ENCODE data around the gene LCOR. TPM values are rescaled to one million over a fixed set of nuclear protein-coding genes. Genes with fewer than 3 reads are reported as not detected.
"Not testable (repeated sequence)": the region's sequence is repeated elsewhere in the genome, so short reads cannot be mapped to it uniquely, and the experiment has no call there.

Gene LCOR
- total RNA-seq, 1 donor from 2014 or later = 9.6 TPM

- no peak for DNase-seq (ENCODE audit: low read depth in 2 of 2)
Observed at GRCh38 chr10:96838529-96838928, 6.4 kb downstream of the LCOR start.

GRCh38 chr10:96840841-96841518 is 8.9 kb downstream of the LCOR start:
- DNase-seq (ENCODE audit: low read depth in 2 of 2) = peak in 1 of 2 donors; percentile 45

- DNase-seq (ENCODE audit: low read depth in 2 of 2) = no peak
Observed at GRCh38 chr10:96842896-96843723, 11.0 kb downstream of the LCOR start.

- DNase-seq (ENCODE audit: low read depth in 2 of 2) = no peak
Observed at GRCh38 chr10:96843823-96844222, 11.7 kb downstream of the LCOR start.

GRCh38 chr10:96846395-96846794 is 14.3 kb downstream of the LCOR start:
- no peak for DNase-seq (ENCODE audit: low read depth in 2 of 2)

- no peak for DNase-seq (ENCODE audit: low read depth in 2 of 2)
Observed at GRCh38 chr10:96846926-96847325, 14.8 kb downstream of the LCOR start.

GRCh38 chr10:96847356-96847755 is 15.3 kb downstream of the LCOR start:
- not testable (repeated sequence) for DNase-seq (ENCODE audit: low read depth in 2 of 2)

- DNase-seq (ENCODE audit: low read depth in 2 of 2) = no peak
Observed at GRCh38 chr10:96850113-96850512, 18.0 kb downstream of the LCOR start.

- no peak for DNase-seq (ENCODE audit: low read depth in 2 of 2)
Observed at GRCh38 chr10:96850825-96851224, 18.7 kb downstream of the LCOR start.

GRCh38 chr10:96851281-96851680 is 19.2 kb downstream of the LCOR start:
- DNase-seq (ENCODE audit: low read depth in 2 of 2) = no peak

- DNase-seq (ENCODE audit: low read depth in 2 of 2) = no peak
Observed at GRCh38 chr10:96856317-96856716, 24.2 kb downstream of the LCOR start.

GRCh38 chr10:96857301-96858012 is 25.4 kb downstream of the LCOR start:
- DNase-seq (ENCODE audit: low read depth in 2 of 2) = no peak

- no peak for DNase-seq (ENCODE audit: low read depth in 2 of 2)
Observed at GRCh38 chr10:96858038-96858705, 26.1 kb downstream of the LCOR start.

- no peak for DNase-seq (ENCODE audit: low read depth in 2 of 2)
Observed at GRCh38 chr10:96858706-96859050, 26.6 kb downstream of the LCOR start.

GRCh38 chr10:96860631-96861277 is 28.7 kb downstream of the LCOR start:
- DNase-seq (ENCODE audit: low read depth in 2 of 2) = no peak

GRCh38 chr10:96863922-96864543 is 31.9 kb downstream of the LCOR start:
- peak in 1 of 2 donors; percentile 68 for DNase-seq (ENCODE audit: low read depth in 2 of 2)

- no peak for DNase-seq (ENCODE audit: low read depth in 2 of 2)
Observed at GRCh38 chr10:96873086-96873485, 41.0 kb downstream of the LCOR start.

GRCh38 chr10:96873756-96874467 is 41.8 kb downstream of the LCOR start:
- DNase-seq (ENCODE audit: low read depth in 2 of 2) = no peak

- no peak for DNase-seq (ENCODE audit: low read depth in 2 of 2)
Observed at GRCh38 chr10:96878057-96878456, 46.0 kb downstream of the LCOR start.

GRCh38 chr10:96880575-96880974 is 48.5 kb downstream of the LCOR start:
- DNase-seq (ENCODE audit: low read depth in 2 of 2) = no peak

Data from dermis microvascular lymphatic vessel endothelial cell (primary cell).